SHP77 treated with DMSO at 0.1 percent for 48 hours (cell line): ENCODE data around the gene RAP1GDS1.

Source experiments
- DNase-seq: peaks from one replicate; lab custom pipeline; 2025; lab: John Stamatoyannopoulos, UW

Gene RAP1GDS1

DNA sequence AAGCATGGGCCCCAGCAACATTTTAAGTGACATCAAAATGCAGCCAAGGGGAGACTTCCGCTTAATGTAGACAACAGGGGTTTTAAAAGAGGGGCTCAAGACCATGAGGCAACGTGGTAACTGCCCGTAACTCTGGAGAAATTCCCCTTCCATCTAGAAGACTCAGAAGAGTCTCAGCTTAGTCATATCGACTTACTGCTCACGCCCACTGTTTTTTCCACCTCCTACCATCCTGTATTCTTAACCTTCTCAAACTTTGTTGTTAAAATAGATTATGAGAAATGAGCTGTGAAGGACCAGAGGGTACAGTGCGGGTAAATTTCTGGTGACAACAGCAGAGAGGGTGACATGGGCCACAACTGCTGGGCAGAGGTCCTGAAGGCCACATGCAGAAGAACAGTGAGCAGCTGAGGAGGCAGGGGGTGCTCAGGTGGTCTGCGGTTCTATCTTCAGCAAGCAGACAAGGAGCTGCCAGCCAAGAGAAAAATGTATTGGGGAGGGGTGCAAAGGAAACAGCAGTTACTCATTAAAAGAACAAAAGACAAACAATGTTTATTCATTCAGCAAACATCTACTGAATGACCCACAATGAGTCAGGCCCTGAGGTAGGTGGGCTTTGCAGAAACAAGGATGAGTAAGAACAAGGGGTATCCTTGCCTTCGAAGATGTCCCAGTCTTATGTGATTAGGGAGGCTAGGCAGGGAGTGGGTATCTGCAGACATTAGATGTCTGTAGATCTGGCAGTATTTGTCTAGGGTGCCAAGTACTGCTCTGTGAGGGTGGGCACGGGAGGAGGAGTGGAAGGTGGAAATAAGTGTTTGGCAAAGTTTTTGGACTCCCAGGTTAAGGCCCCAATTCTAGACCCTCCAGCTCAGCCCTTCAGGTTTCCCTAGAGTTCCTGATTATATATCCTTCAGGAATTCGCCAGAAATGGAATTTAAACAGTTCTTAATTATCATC, 221.9 kb downstream of the RAP1GDS1 start:
- no peak for DNase-seq

DNA sequence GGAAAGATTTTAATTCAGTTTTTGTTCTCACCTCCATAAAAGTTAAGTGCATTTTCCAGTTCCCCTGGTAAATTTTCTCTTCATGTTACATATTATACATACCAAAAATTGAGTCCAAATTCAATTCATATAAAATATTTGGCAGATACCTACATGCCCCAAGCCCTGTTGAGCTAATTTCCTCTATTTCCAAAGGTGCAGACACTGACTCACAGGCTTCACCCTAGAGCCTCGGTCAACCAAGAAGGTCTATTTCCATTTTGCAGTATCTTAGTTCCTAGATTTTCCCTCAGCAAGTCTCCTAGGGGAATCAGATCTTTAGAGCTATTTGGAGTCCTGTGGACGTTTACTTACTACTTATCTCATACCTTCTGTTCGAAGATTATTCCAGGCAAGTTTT, 222.8 kb downstream of the RAP1GDS1 start:
- no peak for DNase-seq

DNA sequence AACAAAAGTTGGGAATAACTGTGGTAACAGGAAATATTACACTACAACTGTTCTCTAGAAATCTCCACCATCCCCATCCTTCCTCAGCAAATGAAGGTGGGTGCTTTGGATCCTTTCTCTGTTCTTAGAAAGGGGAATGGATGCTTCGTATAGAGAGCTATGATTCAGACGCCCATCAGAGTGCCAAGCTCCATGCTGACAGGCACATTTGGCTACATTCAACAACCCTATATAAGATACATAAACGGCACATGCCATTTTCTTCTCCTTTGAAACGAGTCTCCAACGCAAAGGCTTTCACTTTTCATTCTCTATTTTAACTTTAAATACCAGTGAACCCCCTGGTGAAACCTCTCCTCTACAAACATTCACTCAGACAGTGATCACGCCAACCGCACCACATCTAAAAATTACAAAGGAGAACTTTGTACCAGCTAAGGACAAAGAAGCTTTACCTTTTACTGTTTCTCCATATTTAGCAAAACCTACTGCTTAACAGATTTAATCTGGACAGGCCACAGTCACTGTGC, 224.7 kb downstream of the RAP1GDS1 start:
- no peak for DNase-seq

DNA sequence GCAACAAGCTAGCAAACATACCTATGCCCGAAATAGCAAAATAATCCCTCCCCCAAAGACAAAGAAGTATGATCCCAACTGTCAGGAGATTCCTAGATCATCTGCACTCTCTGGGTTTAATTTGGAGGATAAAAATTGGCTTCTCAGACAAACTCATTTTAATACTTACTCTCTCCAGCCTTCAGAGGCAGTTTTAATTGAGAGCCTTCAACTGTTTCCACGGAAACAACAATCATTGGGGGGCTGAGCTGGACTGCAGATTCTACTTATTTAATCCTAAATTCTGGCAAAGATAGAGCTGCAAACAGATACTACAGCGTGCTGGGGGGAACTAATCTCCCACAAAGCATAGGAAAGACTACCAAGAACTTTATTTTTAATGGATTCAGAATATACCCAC, 229.1 kb downstream of the RAP1GDS1 start:
- DNase-seq, result no peak

DNA sequence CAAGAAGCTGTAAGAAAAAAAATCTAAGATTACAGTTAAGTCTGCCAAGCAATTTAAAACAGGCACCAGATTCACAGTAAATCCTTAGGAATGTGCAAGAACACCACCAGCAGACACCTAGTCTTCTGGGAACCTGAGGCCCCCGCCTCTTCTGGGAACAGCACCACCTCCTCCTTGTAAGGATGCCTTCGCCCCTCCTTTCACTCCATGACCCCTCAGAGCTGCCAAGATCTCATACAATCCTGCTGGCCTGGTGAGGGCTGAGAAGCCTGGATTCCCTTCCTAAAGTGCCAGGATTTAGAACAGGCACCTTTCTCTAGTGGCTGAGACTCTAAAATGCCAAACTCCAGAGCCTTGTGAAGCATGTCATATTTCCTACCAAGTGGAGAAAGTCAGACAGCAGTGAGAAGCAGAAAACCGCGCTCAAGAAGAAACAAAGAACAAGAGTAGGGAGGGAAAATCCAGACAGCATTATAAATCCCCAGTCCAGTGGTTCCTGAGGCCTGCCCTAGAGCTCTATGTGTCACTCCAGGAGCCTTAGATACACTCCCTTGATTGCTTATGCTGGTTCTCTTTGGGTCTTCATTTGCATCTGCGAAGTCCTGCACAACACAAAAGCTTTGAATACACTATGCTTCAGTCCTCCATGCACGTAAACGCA, 230.8 kb downstream of the RAP1GDS1 start:
- no peak for DNase-seq

DNA sequence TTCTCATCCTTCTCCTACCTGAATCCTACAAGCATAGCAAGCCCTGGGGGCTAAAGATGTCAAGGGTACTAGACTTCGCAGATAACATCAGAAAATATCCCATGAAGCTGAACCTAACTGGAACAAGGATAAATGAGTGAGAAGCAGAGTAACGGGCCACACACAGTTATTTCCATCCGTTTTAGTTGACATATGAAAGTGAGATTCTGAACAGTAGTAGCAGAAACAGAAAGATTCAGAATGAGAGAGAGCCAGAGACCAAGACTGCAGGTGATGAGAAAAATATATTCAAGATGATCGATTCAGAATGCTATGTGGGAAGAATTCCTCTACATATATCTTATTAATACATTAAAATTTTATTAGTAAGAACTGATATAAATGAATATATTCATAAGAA, 232.1 kb downstream of the RAP1GDS1 start:
- DNase-seq, result no peak
